Bronchial epithelial cell (primary cell): Measurements from ENCODE around the gene LACTB. TPM values are rescaled to one million over a fixed set of nuclear protein-coding genes. Genes with fewer than 3 reads are reported as not detected.

Experiments used
- DNase-seq: peaks from one replicate; pipeline ENCODE4 v3.0.0-alpha.2; 2010; ENCODE audit warnings: low read depth
- FAIRE-seq: peaks from 2 replicates; lab custom pipeline; 2011; peaks lifted over from hg19 to GRCh38; lab: Jason Lieb, UNC
- H3K27me3 ChIP-seq: 2 replicates; pipeline ENCODE4 v1.5.1; 2011; ENCODE audit warnings: low read length; ENCODE audit not compliant: control insufficient read depth, insufficient read depth
- H3K36me3 ChIP-seq: 2 replicates; pipeline ENCODE4 v1.5.1; 2011; ENCODE audit warnings: low read length; ENCODE audit not compliant: control insufficient read depth, insufficient read depth
- H3K4me3 ChIP-seq: 2 replicates; pipeline ENCODE4 v1.5.1; 2011; ENCODE audit warnings: mild to moderate bottlenecking, low read depth, low read length, control low read depth
- CTCF ChIP-seq: IDR thresholded peaks from 2 replicates; pipeline ENCODE4 v1.5.1; 2011; ENCODE audit warnings: mild to moderate bottlenecking, moderate library complexity, low read length, control low read depth, inconsistent platforms; ENCODE audit not compliant: insufficient read depth, severe bottlenecking
- total RNA-seq: library from RNA; depleted of rRNA; stranded (reverse); fragments of >200 nt; gene quantifications from 2 replicates; pipeline ENCODE4 v1.2.1, GENCODE V29; 2014

The LACTB gene
- total RNA-seq, 1 donor from 2014 or later, result 14.5 TPM

- no peak for TF ChIP-seq CTCF
- FAIRE-seq (no peak), DNase-seq (no peak)
- Histone ChIP-seq H3K36me3 (peaks cover 3% of the 10 kb centered on the region), H3K27me3 (no peaks in the 10 kb centered on the region), H3K4me3 (no peak overlapping the region)
Measured at GRCh38 chr15:63124506-63124905, 2.8 kb downstream of the LACTB start.

- DNase-seq (no peak), FAIRE-seq (no peak)
- no peak for TF ChIP-seq CTCF
- Histone ChIP-seq H3K36me3 (peaks cover 3% of the 10 kb centered on the region), H3K27me3 (no peaks in the 10 kb centered on the region), H3K4me3 (no peak overlapping the region)
Measured at GRCh38 chr15:63126726-63127125, 5.1 kb downstream of the LACTB start.

- H3K36me3 ChIP-seq, result no peaks in the 10 kb centered on the region
- no peak for DNase-seq
- no peak for FAIRE-seq
- no peaks in the 10 kb centered on the region for H3K27me3 ChIP-seq
- no peak for TF ChIP-seq CTCF
- H3K4me3 ChIP-seq, result no peak overlapping the region
Measured at GRCh38 chr15:63133786-63134185, 12.1 kb downstream of the LACTB start.

- FAIRE-seq (no peak), DNase-seq (no peak)
- no peak overlapping the region for H3K4me3 ChIP-seq
- H3K36me3 ChIP-seq, result no peaks in the 10 kb centered on the region
- H3K27me3 ChIP-seq, result no peaks in the 10 kb centered on the region
- no peak for TF ChIP-seq CTCF
Measured at GRCh38 chr15:63134245-63134985, 12.8 kb downstream of the LACTB start.

GRCh38 chr15:63135281-63135680, 13.6 kb downstream of the LACTB start:
- FAIRE-seq, result no peak
- no peak for TF ChIP-seq CTCF
- DNase-seq, result no peak
- H3K27me3 ChIP-seq, result no peaks in the 10 kb centered on the region
- no peaks in the 10 kb centered on the region for H3K36me3 ChIP-seq
- H3K4me3 ChIP-seq, result no peak overlapping the region

- Histone ChIP-seq H3K27me3 (no peaks in the 10 kb centered on the region), H3K4me3 (no peak overlapping the region), H3K36me3 (no peaks in the 10 kb centered on the region)
- no peak for TF ChIP-seq CTCF
- DNase-seq, result peak; percentile 94
- FAIRE-seq, result no peak
Measured at GRCh38 chr15:63135804-63136203, 14.1 kb downstream of the LACTB start.
